GM20000 (cell line): Measurements from ENCODE around the gene TLE3.

Experiments used
- DNase-seq: peaks from one replicate; pipeline ENCODE4 v3.0.0; 2012; ENCODE audit warnings: low spot score
- TF ChIP-seq, protein P1 (sequence below): IDR thresholded peaks from 2 replicates; pipeline ENCODE4 v1.5.1; 2012; ENCODE audit warnings: mild to moderate bottlenecking, control low read depth; ENCODE audit errors: extremely low read depth, missing control alignments

The TLE3 gene

GRCh38 chr15:70014860-70015490, 82.7 kb downstream of the TLE3 start:
- DNase-seq, result peak; percentile 86
- TF ChIP-seq, protein P1, sequence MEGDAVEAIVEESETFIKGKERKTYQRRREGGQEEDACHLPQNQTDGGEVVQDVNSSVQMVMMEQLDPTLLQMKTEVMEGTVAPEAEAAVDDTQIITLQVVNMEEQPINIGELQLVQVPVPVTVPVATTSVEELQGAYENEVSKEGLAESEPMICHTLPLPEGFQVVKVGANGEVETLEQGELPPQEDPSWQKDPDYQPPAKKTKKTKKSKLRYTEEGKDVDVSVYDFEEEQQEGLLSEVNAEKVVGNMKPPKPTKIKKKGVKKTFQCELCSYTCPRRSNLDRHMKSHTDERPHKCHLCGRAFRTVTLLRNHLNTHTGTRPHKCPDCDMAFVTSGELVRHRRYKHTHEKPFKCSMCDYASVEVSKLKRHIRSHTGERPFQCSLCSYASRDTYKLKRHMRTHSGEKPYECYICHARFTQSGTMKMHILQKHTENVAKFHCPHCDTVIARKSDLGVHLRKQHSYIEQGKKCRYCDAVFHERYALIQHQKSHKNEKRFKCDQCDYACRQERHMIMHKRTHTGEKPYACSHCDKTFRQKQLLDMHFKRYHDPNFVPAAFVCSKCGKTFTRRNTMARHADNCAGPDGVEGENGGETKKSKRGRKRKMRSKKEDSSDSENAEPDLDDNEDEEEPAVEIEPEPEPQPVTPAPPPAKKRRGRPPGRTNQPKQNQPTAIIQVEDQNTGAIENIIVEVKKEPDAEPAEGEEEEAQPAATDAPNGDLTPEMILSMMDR, result no peak

DNA sequence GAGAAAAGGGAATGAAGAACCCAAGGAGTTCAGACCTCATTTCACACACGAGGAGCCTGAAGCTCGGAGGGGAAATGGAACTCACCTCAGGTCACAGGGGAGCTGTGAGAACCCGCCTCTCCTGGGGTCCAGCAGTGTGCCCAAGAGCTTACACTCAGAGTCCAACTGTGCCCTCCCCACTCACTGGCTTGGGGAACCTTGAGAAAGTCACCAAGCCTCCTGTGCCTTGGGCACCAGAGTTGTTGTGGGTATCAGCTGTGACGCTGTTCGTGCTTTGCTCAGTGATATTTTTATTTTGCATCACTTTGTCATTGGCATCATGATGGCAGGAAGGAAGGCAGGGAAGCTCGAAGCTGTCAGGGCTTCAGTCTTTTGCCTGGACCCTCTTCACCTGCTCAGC, 83.4 kb downstream of the TLE3 start:
- no peak for DNase-seq
- TF ChIP-seq, protein P1, result no peak

- no peak for DNase-seq
- TF ChIP-seq, protein P1, result no peak
Observed at GRCh38 chr15:70013656-70014313, 83.9 kb downstream of the TLE3 start.

- TF ChIP-seq, protein P1, result no peak
- no peak for DNase-seq
Observed at GRCh38 chr15:70012895-70013294, 84.8 kb downstream of the TLE3 start.

DNA sequence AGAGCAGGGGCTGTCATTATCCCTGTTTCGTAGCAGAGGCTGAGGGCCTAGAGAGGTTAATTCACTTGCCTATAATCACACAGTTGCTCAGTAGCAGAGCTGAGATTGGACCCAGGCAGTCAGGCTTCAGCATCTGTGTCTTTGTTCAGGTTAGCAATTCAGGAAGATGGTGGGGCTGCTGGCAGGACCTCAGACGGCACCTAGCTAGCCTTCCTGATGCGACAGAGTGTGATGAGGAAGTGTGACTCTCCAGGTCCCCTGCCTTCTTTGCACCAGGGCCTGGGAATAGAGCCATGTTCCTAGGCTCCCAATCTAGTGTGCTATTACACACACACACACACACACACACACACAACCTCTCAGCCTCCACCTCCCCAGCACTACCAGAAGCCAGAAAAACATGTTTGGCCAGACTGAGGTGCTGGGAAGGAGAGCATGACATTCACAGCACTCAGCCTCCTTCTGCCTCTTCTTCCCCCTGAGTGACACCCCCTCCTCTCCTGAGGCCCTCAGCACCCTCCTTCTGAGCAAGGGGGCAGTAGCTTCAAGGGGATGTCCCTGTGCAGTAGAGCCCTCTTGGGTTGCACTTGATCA, 88.9 kb downstream of the TLE3 start:
- TF ChIP-seq, protein P1, result no peak
- no peak for DNase-seq

- no peak for DNase-seq
- TF ChIP-seq, protein P1, result no peak
Observed at GRCh38 chr15:70006259-70007147, 91.2 kb downstream of the TLE3 start.
